Aorta (tissue), 5 donors: ENCODE results near the gene HSBP1L1. TPM values are rescaled to one million over a fixed set of nuclear protein-coding genes. Genes with fewer than 3 reads are reported as not detected.

Experiments
- ATAC-seq: fragments of 200-7000 bp; cut with Tn5 transposase; one replicate; pipeline ENCODE4 v1.9.1; 2022; ENCODE audit warnings: moderate library complexity; ENCODE audit not compliant: low FRiP score
- DNase-seq, 2 donors: peaks; one replicate each; pipeline ENCODE4 v3.0.0-alpha.2; 2020
- H3K27ac ChIP-seq, 2 donors: one replicate each; pipeline ENCODE4 v1.5.1; 2013; ENCODE audit warnings: low read length in 2 of 2, mild to moderate bottlenecking in 2 of 2, moderate library complexity in 2 of 2, control low read depth in 1 of 2, inconsistent platforms in 1 of 2, low read depth in 1 of 2
- H3K27me3 ChIP-seq, 2 donors: one replicate each; pipeline ENCODE4 v1.6.1; 2013; ENCODE audit warnings: control low read depth in 1 of 2, low read length in 1 of 2, mild to moderate bottlenecking in 1 of 2, moderate library complexity in 1 of 2; ENCODE audit not compliant: insufficient read depth in 2 of 2, control insufficient read depth in 1 of 2
- H3K36me3 ChIP-seq, 2 donors: one replicate each; pipeline ENCODE4 v1.6.1; 2013; ENCODE audit warnings: control low read depth in 1 of 2, low read length in 1 of 2, mild to moderate bottlenecking in 1 of 2; ENCODE audit not compliant: insufficient read depth in 2 of 2, control insufficient read depth in 1 of 2
- H3K4me1 ChIP-seq, 2 donors: one replicate each; pipeline ENCODE4 v1.6.1; 2013; ENCODE audit warnings: low read length in 2 of 2, control low read depth in 1 of 2, mild to moderate bottlenecking in 1 of 2, moderate library complexity in 1 of 2; ENCODE audit not compliant: insufficient read depth in 2 of 2, control insufficient read depth in 1 of 2
- H3K4me3 ChIP-seq, 2 donors: one replicate each; pipeline ENCODE4 v1.5.1; 2013; ENCODE audit warnings: low read length in 2 of 2, control low read depth in 1 of 2, mild to moderate bottlenecking in 1 of 2
- H3K9me3 ChIP-seq: one replicate; pipeline ENCODE4 v1.6.1; 2013; ENCODE audit warnings: mild to moderate bottlenecking, low read length; ENCODE audit not compliant: control insufficient read depth
- WGBS, 2 donors: extraction: QIAGEN DNeasy Blood & Tissue Kit; methylation state at CpG; one replicate each; pipeline ENCODE4 v1.1.7; 2013; 5-methylcytosine and 5-hydroxymethylcytosine counted together
- intact Hi-C, 2 donors: fragments of 100-400 bp; cut with DNase I; formaldehyde crosslinking; loops; one replicate each; pipeline versions ENCODE4 v1.14.2 to v1.15.0; 2022
- polyA plus RNA-seq, 2 donors: library from polyadenylated mRNA; stranded (reverse); fragments of 200-250 nt; gene quantifications; one replicate each; pipeline ENCODE4 v1.2.3, GENCODE V29; 2013
- total RNA-seq, 2 donors: library from RNA; stranded (reverse); fragmentation: NEBNext Ultra II Directional; extraction: Animal tissue kit (Norgen Biotek cat#: 25700); gene quantifications; one replicate each; pipeline ENCODE4 v1.2.1, GENCODE V29; 2021
- donor health status: healthy with polysubstance abuse.
- donor health status: Bipolar disorder and iron deficiency.
- donor health status: DM: no; HTN: no; CAD: no.
- donor health status: DM: no; HTN: no; CAD: no.
- donor health status: DM: yes; HTN: yes; CAD: no.

Gene HSBP1L1
- total and polyA plus RNA-seq, 4 donors, result 5.1 to 13.0 (median 9.6) TPM

DNA sequence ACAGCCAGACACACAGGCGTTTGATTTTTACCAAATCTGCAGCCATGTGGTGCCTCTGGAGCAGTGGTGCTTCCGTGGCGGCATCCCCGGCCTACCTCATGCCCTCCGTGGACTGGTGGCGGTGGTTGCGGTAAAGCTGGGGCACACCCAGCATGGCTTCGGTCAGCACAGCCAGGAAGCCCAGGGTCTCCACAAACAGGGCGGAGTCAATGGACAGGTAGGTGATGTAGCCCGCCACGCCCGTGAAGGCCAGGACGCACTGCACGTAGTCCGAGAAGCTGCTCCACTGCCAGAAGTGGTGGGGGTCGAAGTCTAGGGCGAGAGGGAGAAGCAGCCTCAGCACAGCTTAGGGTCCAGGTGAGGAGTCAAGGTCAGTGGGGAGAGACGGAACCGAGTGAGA lies 45.4 kb upstream of the HSBP1L1 start:
- no peaks in the 10 kb centered on the region for H3K36me3 ChIP-seq

DNA sequence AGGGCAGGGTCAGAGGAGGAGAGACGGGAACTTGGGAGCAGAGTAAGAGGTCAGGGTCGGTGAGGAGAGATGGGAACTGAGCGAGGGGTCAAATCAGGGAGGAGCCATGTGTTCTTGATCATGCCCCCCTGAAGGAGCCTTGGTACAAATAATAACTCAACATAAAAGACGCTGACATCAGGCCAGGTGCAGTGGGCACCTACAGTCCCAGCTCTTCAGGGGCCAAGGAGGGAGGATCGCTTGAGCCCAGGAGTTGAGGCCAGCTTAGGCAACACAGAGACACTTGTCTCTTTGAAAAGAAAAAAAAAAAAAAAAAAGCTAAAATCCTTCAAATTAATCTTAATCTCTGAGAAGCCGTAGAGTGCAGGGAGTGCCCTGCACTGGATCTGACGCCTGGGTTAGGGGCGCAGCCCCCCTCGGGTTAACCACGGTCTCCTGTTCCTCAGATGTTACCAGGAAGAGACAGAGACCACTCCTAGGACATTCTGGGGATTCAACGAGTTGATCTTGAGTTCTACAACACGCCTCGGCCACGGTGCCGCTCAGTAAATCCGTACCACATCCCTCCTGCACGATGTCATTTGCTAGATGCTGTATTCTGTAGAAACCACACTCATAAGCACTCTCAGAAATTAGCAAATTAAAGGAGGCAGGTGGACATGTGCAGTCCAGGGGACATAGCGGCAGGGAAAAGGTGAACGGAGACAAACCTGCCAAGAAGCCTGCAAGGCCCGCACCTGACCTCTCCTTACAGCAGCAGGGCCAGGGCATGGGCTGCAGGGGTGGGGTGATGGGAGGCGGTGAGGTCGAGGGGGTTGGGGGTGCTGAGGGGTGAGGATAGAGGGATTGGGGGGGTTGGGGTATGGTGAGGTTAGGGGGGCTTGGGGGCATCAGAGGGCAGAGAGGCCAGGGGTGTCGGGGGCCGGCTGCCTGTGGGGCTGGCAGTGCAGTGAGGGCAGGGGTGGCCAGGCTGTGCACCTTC lies 42.2 kb upstream of the HSBP1L1 start:
- intact Hi-C loops, result no loop called here
- peak in 1 of 2 donors; percentile 52 for DNase-seq
- no peak for ATAC-seq
- 97 to 98% methylated on average over 24 of the region's 24 CpGs for WGBS, 2 donors
- H3K4me1 ChIP-seq, result no peaks in the 10 kb centered on the region
- no peaks in the 10 kb centered on the region for H3K9me3 ChIP-seq
- no peaks in the 10 kb centered on the region for H3K36me3 ChIP-seq
- no peaks in the 10 kb centered on the region for H3K27me3 ChIP-seq
- no peak overlapping the region for H3K4me3 ChIP-seq
- H3K27ac ChIP-seq, result no peak overlapping the region

More for the DNA sequence above, 45.4 kb upstream of the HSBP1L1 start:
- no peak for ATAC-seq
- Histone ChIP-seq H3K4me1 (no peaks in the 10 kb centered on the region), H3K4me3 (no peak overlapping the region), H3K27me3 (no peaks in the 10 kb centered on the region), H3K9me3 (no peaks in the 10 kb centered on the region), H3K27ac (no peak overlapping the region)
- intact Hi-C loops, result no loop called here
- WGBS, 2 donors, result 97 to 98% methylated on average over 19 of the region's 19 CpGs
- peak; percentile 41 to 50 for DNase-seq

DNA sequence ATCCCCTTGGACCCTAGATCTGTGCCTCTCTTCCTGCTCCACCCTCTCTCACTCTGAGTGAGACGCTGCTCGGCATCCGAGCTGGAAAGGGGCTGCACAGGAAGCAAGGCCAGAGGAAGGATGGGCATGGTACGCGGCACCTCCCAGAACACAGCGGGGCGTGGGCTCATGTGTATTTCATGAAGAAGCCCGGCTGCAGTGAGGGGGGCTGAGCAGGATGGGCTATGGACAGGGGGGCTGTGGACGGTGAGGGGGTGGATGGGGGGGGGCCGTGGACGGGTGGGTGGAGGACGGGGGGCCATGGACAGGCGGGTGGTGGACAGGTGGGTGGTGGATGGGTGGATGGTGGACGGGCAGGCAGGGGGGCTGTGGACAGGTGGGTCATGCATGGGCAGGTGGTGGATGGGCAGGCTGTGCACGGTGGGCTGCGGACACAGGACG lies 41.5 kb upstream of the HSBP1L1 start:
- WGBS, 2 donors, result 91 to 92% methylated on average over 12 to 17 of the region's 17 CpGs
- intact Hi-C loops, result no loop called here
- peak; percentile 38 to 57 for DNase-seq
- Histone ChIP-seq H3K36me3 (no peaks in the 10 kb centered on the region), H3K4me1 (no peaks in the 10 kb centered on the region), H3K9me3 (no peaks in the 10 kb centered on the region), H3K27me3 (no peaks in the 10 kb centered on the region), H3K4me3 (no peak overlapping the region), H3K27ac (no peak overlapping the region)
- ATAC-seq, result no peak

DNA sequence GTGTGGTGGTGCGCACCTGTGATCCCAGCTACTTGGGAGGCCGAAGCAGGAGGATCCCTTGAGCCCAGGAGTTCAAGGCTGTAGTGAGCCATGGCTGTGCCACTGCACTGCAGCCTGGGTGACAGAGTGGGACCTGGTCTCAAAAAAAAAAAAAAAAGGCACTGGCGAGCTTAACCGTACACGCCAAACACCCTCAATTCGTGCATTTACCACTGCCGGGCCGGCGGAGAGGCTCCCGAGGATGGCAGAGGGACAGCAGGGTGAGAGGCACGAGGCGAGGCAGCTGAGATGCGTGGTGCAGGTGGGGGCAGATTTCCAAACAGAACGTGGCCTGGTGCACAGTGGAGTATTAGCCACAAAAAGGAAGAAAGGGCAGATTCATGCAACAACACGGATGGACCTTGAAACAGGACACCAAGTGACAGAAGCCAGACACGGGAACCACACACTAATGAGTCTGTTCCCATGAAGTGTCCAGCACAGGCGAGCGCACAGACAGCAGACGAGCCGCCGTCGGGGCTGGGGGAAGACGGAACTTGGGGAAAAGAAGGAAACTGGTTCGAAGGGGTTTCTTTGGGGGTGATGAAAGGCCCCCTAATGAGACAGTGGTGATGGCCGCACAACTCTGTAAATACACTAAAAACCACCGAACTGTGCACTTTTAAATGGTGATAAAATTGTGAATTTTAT lies 40.4 kb upstream of the HSBP1L1 start:
- ATAC-seq (no peak), DNase-seq (peak; percentile 17 to 72)
- Histone ChIP-seq H3K4me1 (no peaks in the 10 kb centered on the region), H3K4me3 (no peak overlapping the region), H3K36me3 (peaks cover 0 to 4% of the 10 kb centered on the region in 2 donors), H3K27ac (no peak overlapping the region), H3K9me3 (peaks cover 1% of the 10 kb centered on the region), H3K27me3 (no peaks in the 10 kb centered on the region)
- WGBS, 2 donors, result 98% methylated on average over 26 of the region's 26 CpGs
- intact Hi-C loops, result no loop called here

DNA sequence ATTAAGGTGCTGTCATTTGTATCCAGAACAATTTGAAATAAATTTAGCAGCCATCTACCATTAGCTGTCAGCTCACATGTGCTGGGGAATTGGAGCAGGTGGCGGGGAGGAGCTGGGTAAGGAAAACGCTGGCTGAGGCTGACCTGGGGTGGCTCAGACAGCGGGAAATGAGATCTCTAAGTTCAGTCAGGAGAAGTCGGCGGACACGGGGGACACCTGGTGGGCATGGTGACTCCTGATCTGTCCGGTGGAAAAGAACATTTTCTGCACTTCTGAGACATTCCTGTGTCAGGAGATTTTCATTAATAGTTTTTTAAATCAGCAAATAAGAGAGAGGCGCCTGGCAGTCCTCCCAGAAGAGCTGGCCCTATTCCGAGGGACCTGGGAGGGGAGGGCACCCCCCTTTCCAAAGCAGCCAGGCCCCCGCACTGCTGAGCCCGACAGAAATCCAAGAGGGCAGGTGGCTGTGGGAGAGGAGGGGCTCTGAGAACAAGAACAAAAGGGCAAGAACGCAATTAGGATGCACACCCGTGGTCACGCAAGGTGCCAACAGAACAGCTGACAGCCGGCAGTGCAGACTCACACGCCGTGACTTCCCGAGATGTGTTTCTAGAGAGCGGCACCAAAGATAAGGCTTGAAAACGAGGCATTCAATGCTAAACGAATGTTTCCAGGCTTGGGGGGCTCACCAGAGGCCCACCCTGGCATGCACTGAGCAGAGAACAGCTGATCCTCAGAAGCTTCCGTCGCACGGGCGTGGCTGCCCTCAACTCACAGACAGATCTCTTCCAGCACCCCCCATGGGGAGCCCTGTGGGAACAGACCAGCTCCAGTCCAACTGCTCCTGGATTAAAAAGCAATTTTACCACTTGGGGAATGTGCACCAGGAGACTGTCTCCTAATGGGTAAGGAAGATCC lies 39.4 kb upstream of the HSBP1L1 start:
- WGBS, 2 donors, result 45 to 61% methylated on average over 25 of the region's 25 CpGs
- Histone ChIP-seq H3K4me3 (no peak overlapping the region), H3K27ac (no peak overlapping the region), H3K36me3 (peaks cover 0 to 6% of the 10 kb centered on the region in 2 donors), H3K9me3 (peaks cover 3% of the 10 kb centered on the region), H3K27me3 (no peaks in the 10 kb centered on the region), H3K4me1 (no peaks in the 10 kb centered on the region)
- DNase-seq (peak; percentile 35 to 51), ATAC-seq (no peak)
- intact Hi-C loops, result no loop called here

DNA sequence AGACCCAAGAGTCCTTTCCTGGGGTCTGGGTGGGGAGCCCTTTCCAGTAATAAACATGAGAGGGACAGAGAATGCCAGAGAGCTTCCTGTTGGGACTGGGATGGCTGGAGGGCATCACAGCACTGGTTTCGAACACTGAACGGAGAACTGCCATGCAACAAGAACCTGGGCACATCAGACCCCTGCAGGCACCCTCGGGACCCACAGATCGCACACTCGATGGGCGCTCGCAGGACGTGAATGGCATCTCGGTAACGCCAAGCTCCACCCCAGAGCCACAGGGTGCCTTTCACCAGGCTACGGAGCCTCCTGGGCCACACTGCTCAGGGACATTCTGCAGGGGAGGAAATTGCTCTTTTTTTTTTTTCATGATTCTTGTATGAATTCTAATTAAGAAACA lies 38.1 kb upstream of the HSBP1L1 start:
- DNase-seq (peak; percentile 35 to 67), ATAC-seq (no peak)
- no peak overlapping the region for H3K4me3 ChIP-seq
- H3K4me1 ChIP-seq, result no peaks in the 10 kb centered on the region
- 93 to 95% methylated on average over 11 of the region's 11 CpGs for WGBS, 2 donors
- peaks cover 0 to 6% of the 10 kb centered on the region in 2 donors for H3K36me3 ChIP-seq
- no peaks in the 10 kb centered on the region for H3K27me3 ChIP-seq
- H3K27ac ChIP-seq, result no peak overlapping the region
- H3K9me3 ChIP-seq, result peaks cover 3% of the 10 kb centered on the region
- intact Hi-C loops, result no loop called here

DNA sequence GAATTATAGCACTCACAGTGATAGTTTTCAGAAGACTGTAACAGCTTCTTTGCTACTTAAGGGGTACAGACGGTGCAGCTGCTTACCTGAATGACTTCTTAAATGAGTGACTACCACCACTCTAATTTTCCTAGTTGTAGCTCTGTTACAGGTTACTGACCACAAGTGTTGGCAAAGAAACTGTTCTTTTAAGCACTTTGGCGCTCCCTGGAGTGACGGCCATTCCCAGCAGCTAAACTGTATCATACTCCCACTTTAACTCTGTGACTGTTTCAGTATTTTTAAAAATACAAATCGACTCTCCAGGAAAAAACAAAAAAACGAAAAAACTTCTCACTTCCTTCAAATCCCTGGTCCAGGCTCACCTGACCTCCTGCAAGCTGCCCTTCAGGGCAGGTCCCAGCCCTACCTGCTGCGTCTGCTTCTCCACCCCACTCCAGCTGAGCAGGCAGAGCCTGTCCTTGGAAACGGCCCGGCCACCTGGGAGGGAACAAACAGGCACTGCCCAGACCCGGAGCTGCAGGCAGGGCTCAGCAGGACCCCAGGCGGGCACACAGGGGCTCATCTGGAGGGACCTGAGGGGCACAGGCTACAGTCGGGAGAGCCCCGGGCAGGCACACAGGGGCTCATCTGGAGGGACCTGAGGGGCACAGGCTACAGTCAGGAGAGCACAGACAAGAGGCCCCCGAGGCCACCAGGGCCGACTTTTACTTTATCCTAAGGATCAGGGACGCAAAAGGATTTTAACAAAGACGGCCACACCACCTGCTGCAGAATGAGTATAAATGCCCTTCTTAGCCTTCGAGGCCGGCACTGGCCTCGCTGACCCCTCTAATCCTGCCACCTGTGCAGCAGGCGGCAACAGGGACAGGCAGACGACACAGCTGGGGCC lies 37.5 kb upstream of the HSBP1L1 start:
- 89 to 91% methylated on average over 21 of the region's 21 CpGs for WGBS, 2 donors
- Histone ChIP-seq H3K4me1 (no peaks in the 10 kb centered on the region), H3K36me3 (peaks cover 0 to 6% of the 10 kb centered on the region in 2 donors), H3K27me3 (no peaks in the 10 kb centered on the region), H3K4me3 (no peak overlapping the region), H3K9me3 (peaks cover 5% of the 10 kb centered on the region), H3K27ac (no peak overlapping the region)
- DNase-seq (peak; percentile 31 to 75), ATAC-seq (no peak)
- intact Hi-C loops, result no loop called here
